NCI-H187 treated with DMSO at 0.1 percent for 48 hours (cell line): ENCODE results near the gene NSMF.
"Not testable (repeated sequence)": the region's sequence is repeated elsewhere in the genome, so short reads cannot be mapped to it uniquely, and the experiment has no call there.

Experiments
- DNase-seq: peaks from one replicate; lab custom pipeline; 2025; lab: John Stamatoyannopoulos, UW

Gene NSMF

DNA sequence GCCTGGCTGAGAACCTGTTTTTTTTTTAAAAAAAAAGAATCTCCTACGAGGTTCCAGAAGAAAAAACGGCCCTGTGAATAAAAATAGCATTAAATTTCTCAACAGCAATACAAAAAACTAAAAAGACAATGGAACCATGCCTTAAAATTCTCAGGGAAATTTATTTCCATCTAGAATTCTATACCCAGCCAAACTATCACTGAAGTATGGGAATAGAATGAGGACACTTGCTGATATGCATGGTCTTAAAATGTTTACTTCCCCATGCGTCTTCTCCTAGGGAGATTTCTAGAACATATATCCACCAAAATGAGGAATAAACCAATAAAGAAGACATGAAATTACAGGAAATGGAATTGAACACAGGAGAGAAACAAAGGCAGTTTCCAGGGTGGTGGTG, 16.5 kb upstream of the NSMF start:
- no peak for DNase-seq

DNA sequence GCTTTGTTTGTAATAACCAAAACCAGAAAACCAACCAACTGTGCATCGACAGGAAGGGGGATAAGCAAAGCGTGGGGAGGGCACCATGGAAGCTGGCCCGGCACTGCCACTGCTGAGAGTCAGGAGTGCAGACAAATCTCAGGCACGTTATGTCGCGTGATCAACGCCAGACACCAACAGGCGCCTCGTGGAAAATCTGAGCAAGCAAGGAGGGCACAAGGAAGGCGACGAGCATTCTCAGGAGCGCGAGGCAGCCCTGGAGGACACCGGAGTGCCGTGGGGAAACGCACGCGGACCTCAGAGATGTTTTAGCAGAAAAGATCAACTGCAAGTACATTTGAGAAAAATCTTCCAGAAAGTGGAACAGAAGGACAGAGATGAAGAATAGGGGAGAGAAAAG, 15.1 kb upstream of the NSMF start:
- no peak for DNase-seq

DNA sequence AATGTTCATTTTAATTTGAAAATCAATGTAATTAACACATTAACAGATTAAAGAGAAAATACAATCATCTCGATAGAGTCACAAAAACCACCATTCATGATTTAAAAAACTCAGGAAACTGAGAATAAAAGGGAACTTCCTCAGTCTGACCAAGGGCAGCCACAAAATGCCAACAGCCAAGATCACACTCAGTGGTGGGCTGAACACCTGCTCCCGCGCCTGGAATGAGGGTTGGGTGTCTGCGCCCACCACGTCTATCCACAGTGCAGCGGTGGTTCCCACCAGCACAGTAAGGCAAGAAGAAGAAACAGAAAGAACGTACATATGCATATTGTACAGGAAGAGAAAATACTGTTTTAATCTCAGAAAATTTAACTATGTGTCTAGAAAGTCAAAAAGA, 11.7 kb upstream of the NSMF start:
- DNase-seq, result no peak

DNA sequence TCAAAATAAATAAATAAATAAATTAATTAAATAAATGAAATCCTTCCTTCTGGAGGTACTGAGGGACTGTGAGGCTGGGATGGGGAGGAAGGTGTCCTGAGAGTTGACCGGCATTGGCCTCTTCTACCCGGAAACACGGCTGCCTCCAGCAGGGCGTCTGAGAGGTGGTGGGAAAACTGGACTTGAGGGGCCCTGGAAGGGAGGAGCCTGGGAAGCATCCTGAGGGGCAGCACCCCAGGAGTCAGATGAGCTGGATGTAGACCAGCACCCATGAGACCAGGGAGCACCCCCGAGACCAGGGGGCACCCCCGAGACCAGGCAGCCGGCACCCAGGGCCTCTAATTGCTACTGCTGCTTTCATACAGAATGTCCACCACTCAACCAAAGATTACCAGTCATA, 8.8 kb upstream of the NSMF start:
- DNase-seq, result no peak

DNA sequence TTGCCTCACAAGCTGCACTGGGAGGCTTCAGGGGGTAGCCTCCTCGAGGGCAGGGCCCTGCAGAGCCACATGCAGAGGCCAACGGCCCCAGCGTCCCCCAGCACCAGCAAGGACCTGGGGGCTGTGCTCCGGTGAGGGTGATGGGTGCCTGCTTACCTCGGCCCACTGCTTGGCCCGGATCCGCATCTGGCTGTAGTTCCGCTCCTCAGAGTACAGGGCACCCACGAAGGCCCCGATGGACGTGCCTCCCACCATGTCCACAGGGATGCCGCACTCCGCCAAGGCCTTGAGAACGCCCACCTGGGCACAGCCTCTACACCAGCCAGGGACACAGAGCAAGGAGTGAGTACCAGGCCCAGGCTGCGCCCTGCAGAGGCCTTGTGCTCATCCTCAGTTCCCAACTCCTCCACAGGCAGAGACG, 8.0 kb upstream of the NSMF start:
- DNase-seq, result no peak

DNA sequence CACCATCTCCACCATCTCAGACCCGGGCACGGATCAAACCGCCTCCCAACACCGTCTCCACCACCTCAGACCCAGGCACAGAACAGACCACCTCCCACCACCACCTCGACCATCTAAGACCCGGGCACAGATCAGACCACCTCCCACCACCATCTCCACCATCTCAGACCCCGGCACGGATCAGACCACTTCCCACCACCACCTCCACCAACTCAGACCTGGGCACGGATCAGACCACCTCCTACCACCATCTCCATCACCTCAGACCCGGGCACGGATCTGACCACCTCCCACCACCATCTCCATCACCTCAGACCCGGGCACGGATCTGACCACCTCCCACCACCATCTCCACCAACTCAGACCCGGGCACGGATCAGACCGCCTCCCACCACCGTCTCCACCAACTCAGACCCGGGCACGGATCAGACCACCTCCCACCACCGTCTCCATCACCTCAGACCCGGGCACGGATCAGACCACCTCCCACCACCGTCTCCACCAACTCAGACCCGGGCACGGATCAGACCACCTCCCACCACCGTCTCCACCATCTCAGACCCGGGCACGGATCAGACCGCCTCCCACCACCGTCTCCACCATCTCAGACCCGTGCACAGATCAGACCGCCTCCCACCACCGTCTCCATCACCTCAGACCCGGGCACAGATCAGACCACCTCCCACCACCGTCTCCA, 7.4 kb upstream of the NSMF start:
- not testable (repeated sequence) for DNase-seq

DNA sequence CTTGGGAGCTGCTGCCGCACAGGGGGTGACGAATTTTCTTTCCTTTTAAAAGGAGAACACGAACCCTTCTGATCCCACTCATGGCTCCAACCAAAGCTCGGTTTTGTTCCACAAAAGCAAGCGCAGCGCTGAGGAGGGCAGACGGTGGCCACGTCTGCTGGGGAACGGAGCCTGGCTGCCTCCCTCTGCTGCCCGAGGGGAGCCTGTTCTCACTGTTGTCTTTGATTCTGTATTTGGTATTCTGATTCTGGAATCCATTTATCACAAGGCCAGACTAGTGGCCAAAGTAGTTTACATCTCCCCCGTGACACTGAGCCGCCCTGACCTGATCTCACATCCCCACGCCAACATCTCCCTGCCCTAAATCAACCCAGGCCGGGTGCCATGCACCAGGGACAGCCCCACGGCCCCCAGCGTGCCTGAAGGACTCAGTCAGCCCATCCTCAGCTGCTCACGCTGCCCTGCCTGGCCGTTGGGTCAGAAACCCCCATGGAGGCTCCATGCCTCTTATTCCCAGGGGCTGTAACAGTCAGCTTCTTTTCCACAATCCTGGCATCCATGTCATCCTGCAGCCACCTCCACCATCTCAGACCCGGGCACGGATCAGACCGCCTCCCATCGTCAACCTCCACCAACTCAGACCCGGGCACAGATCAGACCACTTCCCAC, 6.7 kb upstream of the NSMF start:
- DNase-seq, result no peak

DNA sequence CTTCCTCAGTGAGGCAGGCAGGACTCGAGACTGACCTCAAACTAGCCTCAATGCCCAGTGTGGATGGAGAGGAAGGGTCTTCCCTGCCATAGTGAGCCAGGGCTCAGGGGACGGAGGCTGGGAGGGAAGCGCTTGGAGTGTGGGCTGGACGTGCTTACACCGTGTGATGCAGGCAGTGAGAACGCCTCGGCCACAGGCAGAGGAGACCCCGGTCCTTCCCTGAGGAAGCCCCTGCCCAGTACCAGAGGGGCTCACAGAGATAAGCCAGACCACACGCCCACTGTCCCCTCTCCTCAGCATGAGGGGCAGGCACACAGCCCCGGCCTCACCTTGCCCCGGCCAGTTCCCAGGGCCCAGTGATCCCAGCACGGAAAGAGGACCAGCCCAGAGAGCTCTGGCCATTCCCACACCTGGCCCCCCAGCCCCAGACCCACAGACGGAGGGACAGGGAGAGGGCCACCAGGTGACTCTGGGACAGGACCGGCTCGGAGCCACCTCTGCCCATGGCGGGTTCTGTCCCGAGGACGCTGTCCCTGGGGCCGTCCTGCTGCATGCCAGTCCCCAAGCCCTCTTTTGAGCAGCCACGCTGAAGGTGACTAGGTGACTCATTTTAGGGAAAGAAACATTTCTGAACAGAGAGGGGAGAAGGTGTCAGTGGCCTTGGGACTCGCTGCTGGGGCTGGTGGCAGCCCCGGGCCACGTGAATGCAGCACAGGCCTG, 6.0 kb upstream of the NSMF start:
- DNase-seq, result no peak

DNA sequence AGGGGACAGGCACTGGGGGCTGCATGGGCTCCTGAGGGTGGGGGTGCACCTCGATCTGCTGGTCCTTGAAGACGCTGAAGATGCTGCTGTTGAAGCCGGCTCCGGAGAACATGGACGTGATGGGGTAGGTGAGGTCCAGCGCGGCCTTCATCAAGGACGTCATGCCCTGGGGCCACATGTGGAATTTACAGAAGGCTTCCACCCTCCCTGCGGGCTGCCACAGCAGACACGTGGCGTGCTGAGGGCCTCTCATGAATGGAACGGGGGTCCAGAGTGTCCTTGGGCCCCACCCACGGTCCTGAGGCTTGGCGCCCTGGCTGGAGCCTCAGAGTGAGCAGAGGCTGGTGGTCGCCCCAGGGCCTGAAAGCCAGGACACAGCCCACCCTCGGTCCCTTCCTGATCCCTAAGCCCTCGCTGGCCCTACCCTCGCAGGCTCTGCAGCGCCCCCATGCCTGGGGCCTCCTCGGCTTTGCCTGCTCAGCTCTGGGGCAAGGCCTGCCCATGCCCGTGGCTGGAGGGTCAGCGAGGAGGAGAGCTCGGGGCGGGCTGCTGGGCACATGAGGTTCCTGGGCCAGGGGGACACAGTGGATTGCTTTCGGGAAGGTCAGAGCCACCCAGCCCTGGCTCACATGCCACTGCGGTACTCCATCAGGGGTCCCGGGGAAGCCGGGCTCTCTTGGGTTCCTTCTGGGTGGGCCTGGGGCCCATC, 5.3 kb upstream of the NSMF start:
- DNase-seq, result no peak

DNA sequence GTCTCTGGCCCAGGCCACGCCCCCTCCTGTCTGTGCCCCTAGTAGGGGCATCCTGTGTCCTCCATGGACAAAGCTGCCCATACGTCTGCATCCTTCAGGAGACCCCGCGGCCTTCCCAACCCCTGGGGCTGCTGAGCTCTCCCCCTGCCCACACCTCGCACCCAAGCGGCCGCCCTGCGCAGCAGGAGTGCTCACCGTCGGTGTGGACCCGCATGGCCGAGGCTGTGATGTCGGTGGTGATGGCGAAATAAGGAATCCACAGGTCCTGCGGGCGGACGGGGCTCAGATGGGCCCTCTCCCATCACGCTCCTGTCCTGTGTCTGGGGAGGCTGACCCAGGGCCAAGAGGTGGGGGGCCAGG, 4.8 kb upstream of the NSMF start:
- no peak for DNase-seq

DNA sequence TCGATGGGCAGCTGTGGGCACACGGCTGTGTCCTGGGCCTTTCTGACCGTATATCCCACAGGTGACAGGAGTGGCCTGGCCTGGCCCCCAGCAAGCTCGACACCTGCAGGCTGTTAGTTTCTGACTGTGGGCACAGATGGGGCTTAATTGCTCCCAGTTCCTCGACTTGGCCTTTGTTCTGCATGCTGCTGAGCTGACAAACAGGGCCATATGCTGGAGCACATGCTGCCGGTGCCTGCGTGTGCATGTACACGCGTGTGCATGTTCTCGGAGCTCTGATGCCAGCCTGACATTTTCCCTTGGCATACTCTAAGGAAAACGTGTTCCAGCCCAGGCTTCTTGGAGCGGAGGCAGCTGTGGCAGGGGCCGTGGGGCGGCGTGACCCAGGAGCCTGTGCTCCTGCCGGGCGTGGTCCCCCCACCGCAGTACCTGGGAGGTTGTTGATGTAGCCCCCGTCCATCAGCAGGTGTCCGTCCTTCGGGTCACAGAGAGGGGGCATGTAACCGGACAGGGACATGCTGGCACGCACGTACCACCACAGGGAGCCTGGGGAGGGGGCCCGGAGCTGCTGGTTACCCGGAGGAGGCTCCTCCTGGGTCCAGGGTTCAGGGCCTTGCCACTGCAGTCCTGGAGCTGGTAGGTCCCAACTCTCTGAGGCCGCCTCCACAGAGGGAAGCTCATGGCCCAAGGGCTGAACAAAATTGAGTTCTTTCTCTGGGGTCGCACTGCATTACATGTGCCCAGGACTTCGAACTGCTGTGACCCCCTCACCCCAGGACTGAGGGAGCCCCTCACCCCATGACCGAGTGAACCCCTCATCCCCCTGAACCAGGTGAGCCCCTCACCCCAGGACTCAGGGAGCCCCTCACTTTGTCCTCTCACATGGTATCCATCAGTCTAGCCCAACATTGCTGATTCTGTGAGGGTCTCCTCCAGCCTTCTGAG, 4.1 kb upstream of the NSMF start:
- no peak for DNase-seq

DNA sequence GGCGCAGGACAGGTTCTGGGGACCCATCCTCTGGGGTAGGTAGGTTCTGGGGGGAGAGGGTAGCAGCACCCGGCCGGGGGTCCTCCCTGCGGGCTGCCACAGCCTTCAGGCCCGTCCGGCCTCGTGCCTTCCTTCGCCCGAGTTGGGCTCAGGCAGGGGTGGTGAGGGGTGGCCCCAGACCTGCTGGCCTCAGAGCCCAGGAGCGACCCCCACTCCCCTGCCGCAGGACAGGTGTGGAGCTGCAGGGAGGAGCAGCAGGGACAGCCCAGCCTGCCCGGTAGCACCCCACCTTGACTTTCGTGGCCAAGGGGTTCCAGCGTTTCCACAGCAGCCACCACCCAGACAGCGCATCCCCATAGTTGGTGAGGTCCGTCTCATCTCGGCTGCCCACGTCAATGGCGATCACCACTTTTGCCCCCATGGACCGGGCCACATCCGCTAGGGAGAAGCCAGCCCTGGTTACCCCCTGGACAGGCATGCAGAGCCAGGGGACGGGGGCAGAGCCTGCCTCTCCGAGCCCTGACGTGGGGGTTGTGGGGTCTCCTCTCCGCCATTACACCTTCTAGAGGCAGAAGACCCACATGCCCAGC, 3.4 kb upstream of the NSMF start:
- DNase-seq, result no peak

DNA sequence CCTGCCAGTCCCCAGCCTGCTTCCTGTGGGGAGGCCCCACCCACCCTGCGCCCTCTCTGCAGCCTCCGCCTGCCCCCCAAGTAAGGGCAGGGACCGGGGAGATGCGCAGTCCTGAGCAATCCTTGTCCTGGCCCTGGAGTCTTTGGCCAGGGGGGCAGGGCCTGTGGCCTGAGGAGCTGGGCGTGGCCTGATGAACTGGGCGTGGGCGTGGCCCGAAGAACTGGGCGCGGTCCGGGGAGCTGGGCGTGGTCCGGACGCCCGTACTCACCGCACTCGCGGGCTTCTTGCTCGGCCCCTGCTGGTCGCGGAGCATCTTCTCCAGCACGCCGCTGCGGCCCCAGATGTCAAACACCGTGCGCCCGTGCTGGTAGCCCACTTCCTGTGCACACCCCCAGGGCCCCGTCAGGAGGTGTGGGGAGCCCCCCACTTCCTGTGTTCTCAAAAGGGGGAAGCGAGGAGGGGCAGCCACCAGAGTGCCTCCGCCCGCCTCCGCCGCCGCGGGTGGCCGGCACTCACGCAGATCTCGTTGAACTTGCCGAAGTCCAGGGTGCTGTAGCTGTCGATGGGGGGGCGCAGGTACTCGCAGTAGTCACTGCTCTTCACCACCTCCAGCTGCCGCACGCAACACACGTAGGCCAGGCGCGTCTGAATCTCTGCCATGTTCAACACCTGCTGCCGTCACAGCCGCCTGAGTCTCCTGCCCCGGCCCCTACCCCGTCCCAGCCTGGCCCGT, 2.7 kb upstream of the NSMF start:
- DNase-seq, result no peak

DNA sequence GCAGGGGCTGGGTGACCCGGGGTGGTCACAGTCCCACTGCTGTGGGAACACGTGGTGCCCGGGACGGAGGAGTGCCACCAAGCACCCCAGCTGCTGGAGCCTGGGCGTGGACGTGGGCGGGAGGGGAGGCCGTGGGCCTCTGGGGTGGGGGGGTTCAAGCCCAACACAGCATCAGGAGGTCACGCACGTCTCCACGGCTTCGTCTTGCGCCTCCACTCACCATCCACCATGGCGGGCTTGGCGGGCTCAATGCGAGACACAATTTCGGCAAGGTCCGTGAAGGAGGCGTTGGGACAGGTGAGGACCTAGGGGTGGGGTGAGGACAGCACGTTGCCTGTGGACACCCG, 2.2 kb upstream of the NSMF start:
- DNase-seq, result no peak

DNA sequence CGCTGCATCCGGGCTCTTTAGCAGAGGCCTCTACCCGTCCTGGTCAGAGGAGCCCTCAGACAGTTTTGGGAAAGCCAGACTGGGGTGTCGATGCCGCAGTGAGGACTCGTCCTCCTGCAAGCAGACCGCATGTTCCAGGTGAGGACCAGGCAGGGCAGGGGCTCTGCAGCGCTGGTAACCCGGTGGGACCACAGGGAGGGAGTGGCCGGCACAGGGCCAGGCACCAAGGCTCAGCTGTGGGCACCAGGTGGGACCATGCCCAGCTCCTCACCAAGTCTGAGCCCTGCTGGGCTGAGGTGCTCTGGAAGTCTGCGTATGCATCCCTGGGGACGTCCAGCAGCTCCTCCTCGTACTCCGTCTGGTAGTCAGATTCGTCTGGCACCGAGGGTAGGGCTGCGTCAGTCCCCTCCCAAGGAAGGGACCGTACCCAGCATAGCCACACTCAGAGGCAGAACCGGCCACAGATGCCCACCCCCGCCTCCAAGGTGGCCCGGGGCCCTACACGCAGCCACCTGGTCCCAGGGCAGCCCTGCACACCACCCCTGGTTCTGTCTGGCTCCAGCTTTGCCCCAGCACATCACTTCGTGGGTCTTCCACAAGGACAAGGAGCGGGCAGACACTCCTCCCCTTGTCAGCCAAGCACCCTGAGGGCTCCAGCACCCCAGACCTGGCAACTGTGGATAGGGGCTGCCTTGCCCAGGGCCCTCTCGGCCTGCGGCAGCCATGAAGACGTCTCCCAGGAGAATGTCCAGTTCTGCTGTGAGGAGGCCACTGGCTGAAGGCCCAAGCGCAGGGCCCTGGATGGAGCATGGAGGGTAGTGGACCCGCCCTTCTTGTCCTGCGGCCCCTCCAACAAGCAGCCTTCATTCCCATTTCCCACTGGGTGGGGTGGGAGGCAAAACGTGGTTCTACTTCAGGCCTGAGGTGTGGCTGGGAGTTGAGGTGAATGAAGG, 1.5 kb upstream of the NSMF start:
- no peak for DNase-seq

DNA sequence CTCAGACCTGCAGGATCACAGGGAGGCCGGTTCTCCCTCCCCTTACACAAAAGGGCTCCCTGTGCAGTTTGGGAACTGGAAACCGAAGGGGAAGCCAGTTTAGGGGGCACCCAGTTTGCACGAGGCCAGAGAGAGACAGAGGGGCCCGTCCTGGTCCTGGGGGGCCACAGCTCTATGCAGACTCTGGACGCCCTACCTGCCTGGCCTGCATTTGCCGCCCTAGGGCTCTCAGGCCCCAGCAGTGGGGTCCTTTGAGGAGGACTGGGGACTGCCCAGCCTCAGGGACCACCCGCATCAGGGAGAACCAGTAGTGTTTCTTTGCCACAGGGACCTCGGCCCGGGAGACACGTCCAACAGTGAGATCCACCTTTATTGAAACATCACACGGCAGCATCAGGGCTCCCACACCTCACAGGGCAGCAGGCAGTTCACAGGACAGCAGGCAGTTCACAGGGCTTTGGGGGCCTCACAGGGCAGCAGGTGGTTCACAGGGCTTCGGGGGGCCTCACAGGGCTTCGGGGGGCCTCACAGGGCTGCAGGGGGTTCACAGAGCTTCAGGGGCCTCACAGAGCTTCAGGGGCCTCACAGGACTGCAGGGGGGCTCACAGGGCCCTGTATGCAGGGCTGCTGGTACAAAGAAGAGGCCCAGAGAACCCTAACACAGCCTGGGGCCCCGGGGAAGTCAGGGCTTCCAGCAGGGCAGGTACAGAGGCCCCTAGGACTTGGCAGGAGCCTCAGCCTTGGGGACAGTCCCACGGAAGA, 648 bp upstream of the NSMF start:
- DNase-seq, result no peak

DNA sequence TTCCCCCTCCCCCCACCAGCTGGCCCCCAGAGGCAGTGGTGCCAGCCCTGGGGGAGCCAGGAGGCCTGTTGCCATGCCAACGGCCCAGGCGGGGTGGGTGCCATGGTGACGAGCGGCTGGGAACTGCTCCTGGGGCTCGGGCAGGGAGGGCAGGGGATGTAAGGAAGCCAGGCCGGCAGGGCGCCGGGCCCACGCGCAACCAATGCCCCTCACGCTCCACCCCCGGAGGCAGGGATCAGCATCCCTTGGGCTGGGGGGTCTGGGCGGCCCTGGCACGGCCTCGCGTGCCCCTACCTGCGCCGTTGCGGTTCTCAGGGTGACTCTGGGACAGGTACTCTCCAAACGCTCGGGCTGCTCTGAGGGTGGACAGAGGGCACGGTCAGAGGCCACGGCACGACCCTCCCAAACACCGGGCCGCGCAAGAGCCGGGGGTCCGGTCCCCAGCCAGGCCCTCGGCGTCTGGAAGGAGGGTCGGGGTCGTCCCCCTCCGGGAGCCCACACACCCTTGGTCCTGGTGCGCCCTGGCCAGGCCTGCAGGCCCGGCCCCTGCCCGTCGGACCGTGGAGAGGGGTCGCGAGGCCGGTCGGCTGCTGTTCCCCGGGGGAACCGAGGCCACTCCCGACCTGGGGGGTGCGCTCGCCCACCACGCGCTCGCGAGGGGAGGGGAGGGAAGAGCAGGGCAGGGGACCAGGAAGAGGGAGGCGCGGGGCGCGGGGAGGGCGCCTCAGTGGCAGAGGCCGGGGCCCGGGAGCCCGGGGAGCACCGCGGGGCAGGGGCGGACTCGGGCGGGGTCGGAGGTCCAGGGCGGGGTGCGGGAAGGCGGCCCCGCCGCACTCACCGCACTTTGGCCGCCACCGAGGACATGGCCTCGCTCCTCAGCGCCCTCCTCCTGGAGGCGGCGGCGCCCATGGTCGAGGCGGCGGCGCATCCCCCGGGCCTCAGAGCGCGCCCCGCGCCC, 661 bp downstream of the NSMF start:
- no peak for DNase-seq
